ENCODE data around the gene ARHGEF28. TPM values are rescaled to one million over a fixed set of nuclear protein-coding genes. Genes with fewer than 3 reads are reported as not detected.

The ARHGEF28 gene
- total and polyA plus RNA-seq, 8 donors: 14.9 to 36.2 (median 24.6) TPM

- no peaks in the 10 kb centered on the region for H3K27me3 ChIP-seq
- no peaks in the 10 kb centered on the region for H3K4me1 ChIP-seq
- ATAC-seq: peak in 3 of 4 donors; percentile 21 to 36 (median 22)
- H3K9me3 ChIP-seq: no peaks in the 10 kb centered on the region
- intact Hi-C loops (cut with DNase I): loop anchor here in 1 of 3 donors (5.0 kb wide), 1 partner anchor 200 kb away; no protein-coding TSS in a partner anchor
- no peak overlapping the region for H3K4me3 ChIP-seq
- no peaks in the 10 kb centered on the region for H3K36me3 ChIP-seq
- no peak for FAIRE-seq
- no peak for DNase-seq
- WGBS, 2 donors: 43 to 56% methylated on average over 4 of the region's 4 CpGs
- no peak for TF ChIP-seq CTCF (IDR thresholded peaks at IDR 0.05)
- no peak overlapping the region for H3K27ac ChIP-seq
These were observed 34.1 kb upstream of the ARHGEF28 start for GRCh38 chr5:73591698-73592501.

GRCh38 chr5:73592551-73592950 lies 33.4 kb upstream of the ARHGEF28 start:
- no peaks in the 10 kb centered on the region for H3K36me3 ChIP-seq
- H3K4me1 ChIP-seq: no peaks in the 10 kb centered on the region
- DNase-seq (no peak), ATAC-seq (no peak), FAIRE-seq (no peak)
- intact Hi-C loops (cut with DNase I): loop anchor here in 1 of 3 donors (5.0 kb wide), 1 partner anchor 200 kb away; no protein-coding TSS in a partner anchor
- no peaks in the 10 kb centered on the region for H3K27me3 ChIP-seq
- no peaks in the 10 kb centered on the region for H3K9me3 ChIP-seq
- H3K27ac ChIP-seq: no peak overlapping the region
- 52 to 61% methylated on average over 1 of the region's 1 CpG for WGBS, 2 donors
- no peak for TF ChIP-seq CTCF (IDR thresholded peaks at IDR 0.05)
- H3K4me3 ChIP-seq: no peak overlapping the region

GRCh38 chr5:73596705-73597328 lies 29.2 kb upstream of the ARHGEF28 start:
- intact Hi-C loops (cut with DNase I): no loop called here

GRCh38 chr5:73599380-73599779 lies 26.6 kb upstream of the ARHGEF28 start:
- DNase-seq: no peak
- FAIRE-seq: no peak
- ATAC-seq: no peak
- intact Hi-C loops (cut with DNase I): no loop called here
- H3K4me3 ChIP-seq: no peak overlapping the region
- no peaks in the 10 kb centered on the region for H3K36me3 ChIP-seq
- H3K9me3 ChIP-seq: no peaks in the 10 kb centered on the region
- no peaks in the 10 kb centered on the region for H3K27me3 ChIP-seq
- H3K4me1 ChIP-seq: no peaks in the 10 kb centered on the region
- WGBS, 2 donors: 65 to 96% methylated on average over 3 of the region's 3 CpGs
- H3K27ac ChIP-seq: no peak overlapping the region
- TF ChIP-seq CTCF (IDR thresholded peaks at IDR 0.05): no peak

More at GRCh38 chr5:73596705-73597328, 29.2 kb upstream of the ARHGEF28 start:
- Histone ChIP-seq H3K27ac (no peak overlapping the region), H3K36me3 (no peaks in the 10 kb centered on the region), H3K4me3 (no peak overlapping the region), H3K27me3 (no peaks in the 10 kb centered on the region), H3K4me1 (no peaks in the 10 kb centered on the region), H3K9me3 (no peaks in the 10 kb centered on the region)
- ATAC-seq: peak in 3 of 4 donors; percentile 40 to 78 (median 75)
- DNase-seq: peak in 1 of 6 donors; percentile 24
- peak in 2 of 4 donors; percentile 32 to 38 for TF ChIP-seq CTCF (IDR thresholded peaks at IDR 0.05)
- no peak for FAIRE-seq

All from pancreas (tissue), 10 donors.